H1 (cell line): ENCODE results near the gene KLHL2. TPM values are rescaled to one million over a fixed set of nuclear protein-coding genes. Genes with fewer than 3 reads are reported as not detected.

ENCODE experiments used
- CTCF ChIA-PET: fragments of 300-600 bp; sonication (Branson Sonifier 250); formaldehyde crosslinking; loops from one replicate; lab custom pipeline; 2021; ENCODE audit not compliant: partially characterized antibody; lab: Charles Lee
- POLR2A ChIA-PET: fragments of 300-600 bp; sonication (Branson Sonifier 250); formaldehyde crosslinking; loops from one replicate; lab custom pipeline; 2021; ENCODE audit warnings: inconsistent platforms; ENCODE audit not compliant: partially characterized antibody; lab: Charles Lee
- DNase-seq, 2 experiments: peaks; one replicate each; pipeline versions ENCODE4 v3.0.0 to v3.0.0-alpha.2; 2010 to 2022; ENCODE audit warnings: low spot score in 2 of 2, low read depth in 1 of 2, mixed read lengths in 1 of 2
- FAIRE-seq: peaks from 2 replicates; lab custom pipeline; 2011; peaks lifted over from hg19 to GRCh38; lab: Jason Lieb, UNC
- H2AFZ ChIP-seq: 2 replicates; pipeline ENCODE4 v1.8.1; 2012; ENCODE audit warnings: low read length, inconsistent platforms
- H2AK5ac ChIP-seq: 2 replicates; pipeline ENCODE4 v1.6.1; 2013; ENCODE audit warnings: low read depth, low read length
- H2BK120ac ChIP-seq: replicated peaks from 2 replicates; pipeline ENCODE3; 2013; ENCODE audit warnings: low read depth, low read length, inconsistent platforms
- H2BK12ac ChIP-seq: 2 replicates; pipeline ENCODE4 v1.6.1; 2013; ENCODE audit warnings: low read depth, low read length
- H2BK15ac ChIP-seq: 2 replicates; pipeline ENCODE4 v1.6.1; 2013; ENCODE audit warnings: low read length
- H2BK20ac ChIP-seq: 2 replicates; pipeline ENCODE4 v1.6.1; 2013; ENCODE audit warnings: low read length
- H2BK5ac ChIP-seq: 2 replicates; pipeline ENCODE4 v1.6.1; 2013; ENCODE audit warnings: low read depth, low read length
- H3K14ac ChIP-seq: 2 replicates; pipeline ENCODE4 v1.6.1; 2013; ENCODE audit warnings: inconsistent platforms; ENCODE audit not compliant: insufficient read length
- H3K18ac ChIP-seq: 2 replicates; pipeline ENCODE4 v1.6.1; 2013; ENCODE audit warnings: low read length; ENCODE audit errors: extremely low read depth
- H3K23ac ChIP-seq: 2 replicates; pipeline ENCODE4 v1.6.1; 2013; ENCODE audit warnings: inconsistent platforms; ENCODE audit not compliant: insufficient read length
- H3K23me2 ChIP-seq: 2 replicates; pipeline ENCODE4 v1.6.1; 2013; ENCODE audit warnings: low read depth, low read length
- H3K27ac ChIP-seq: 2 replicates; pipeline ENCODE4 v1.6.1; 2011; ENCODE audit warnings: low read depth, low read length, inconsistent platforms
- H3K27me3 ChIP-seq, 4 experiments: replicated peaks in 1 of 4; 1 replicate in 1 of 4; 2 replicates in 3 of 4; pipeline versions ENCODE4 v1.6.1 to v1.8.1; 2011 to 2013; ENCODE audit warnings: low read length in 3 of 4, mild to moderate bottlenecking in 3 of 4, inconsistent platforms in 2 of 4, mixed read lengths in 2 of 4, moderate library complexity in 1 of 4; ENCODE audit not compliant: control insufficient read depth in 3 of 4, insufficient read depth in 3 of 4; ENCODE audit errors: extremely low read depth in 1 of 4
- H3K36me3 ChIP-seq, 4 experiments: 2 replicates each; pipeline versions ENCODE4 v1.6.1 to v1.8.1; 2011 to 2013; ENCODE audit warnings: mild to moderate bottlenecking in 4 of 4, low read length in 3 of 4, moderate library complexity in 2 of 4, control low read depth in 1 of 4, inconsistent platforms in 1 of 4; ENCODE audit not compliant: insufficient read depth in 4 of 4, control insufficient read depth in 2 of 4
- H3K4ac ChIP-seq: replicated peaks from 2 replicates; pipeline ENCODE3; 2013; ENCODE audit warnings: low read length, low read depth, mixed read lengths, inconsistent platforms; ENCODE audit not compliant: insufficient read length
- H3K4me1 ChIP-seq, 4 experiments: replicated peaks in 1 of 4; 1 replicate in 1 of 4; 2 replicates in 3 of 4; pipeline versions ENCODE4 v1.6.1 to v1.8.1; 2011 to 2013; ENCODE audit warnings: low read length in 3 of 4, inconsistent platforms in 2 of 4, mixed read lengths in 1 of 4; ENCODE audit not compliant: insufficient read depth in 4 of 4, control insufficient read depth in 3 of 4
- H3K4me2 ChIP-seq, 2 experiments: 2 replicates each; pipeline versions ENCODE4 v1.6.1 to v1.8.1; 2011 to 2013; ENCODE audit warnings: low read depth in 2 of 2, low read length in 2 of 2, control low read depth in 1 of 2, inconsistent platforms in 1 of 2, mild to moderate bottlenecking in 1 of 2; ENCODE audit not compliant: insufficient read depth in 1 of 2
- H3K4me3 ChIP-seq, 4 experiments: fragments of 200-600, 300-600 bp in 1 of 4; sonication (generic), shearing (Covaris generic), sonication (Bioruptor Twin) in 1 of 4; 2 replicates each; pipeline versions ENCODE4 v1.5.1 to v1.8.1; 2011 to 2016; ENCODE audit warnings: low read length in 4 of 4, low read depth in 3 of 4, control low read depth in 2 of 4, inconsistent platforms in 2 of 4, mild to moderate bottlenecking in 2 of 4, mixed read lengths in 1 of 4, moderate library complexity in 1 of 4; ENCODE audit not compliant: insufficient read depth in 2 of 4; ENCODE audit errors: extremely low read depth in 1 of 4
- H3K56ac ChIP-seq: replicated peaks from 2 replicates; pipeline ENCODE3; 2013; ENCODE audit warnings: low read depth, mild to moderate bottlenecking, mixed read lengths, low read length, inconsistent platforms; ENCODE audit not compliant: insufficient read length
- H3K79me1 ChIP-seq: 2 replicates; pipeline ENCODE4 v1.6.1; 2013; ENCODE audit warnings: low read depth, low read length, control low read depth
- H3K79me2 ChIP-seq, 2 experiments: 2 replicates each; pipeline versions ENCODE4 v1.6.1 to v1.8.1; 2012 to 2013; ENCODE audit warnings: low read length in 2 of 2, mild to moderate bottlenecking in 2 of 2, inconsistent platforms in 1 of 2; ENCODE audit not compliant: insufficient read depth in 2 of 2, control insufficient read depth in 1 of 2
- H3K9ac ChIP-seq, 4 experiments: replicated peaks in 1 of 4; 1 replicate in 1 of 4; 2 replicates in 3 of 4; pipeline versions ENCODE4 v1.6.1 to v1.8.1; 2011 to 2013; ENCODE audit warnings: low read depth in 3 of 4, low read length in 3 of 4, control low read depth in 2 of 4, mild to moderate bottlenecking in 2 of 4, moderate library complexity in 2 of 4, inconsistent platforms in 1 of 4; ENCODE audit errors: extremely low read depth in 1 of 4
- H3K9me3 ChIP-seq, 2 experiments: 2 replicates each; pipeline versions ENCODE4 v1.6.1 to v1.8.1; 2012 to 2013; ENCODE audit warnings: mild to moderate bottlenecking in 2 of 2, moderate library complexity in 2 of 2, control low read depth in 1 of 2, inconsistent platforms in 1 of 2, low read depth in 1 of 2, low read length in 1 of 2, mixed read lengths in 1 of 2; ENCODE audit not compliant: insufficient read depth in 2 of 2
- H4K20me1 ChIP-seq, 2 experiments: replicated peaks in 1 of 2; 2 replicates each; pipeline versions ENCODE3 to v1.8.1; 2011 to 2013; ENCODE audit warnings: inconsistent platforms in 2 of 2, low read length in 2 of 2, mild to moderate bottlenecking in 1 of 2; ENCODE audit not compliant: insufficient read depth in 2 of 2, control insufficient read depth in 1 of 2
- H4K5ac ChIP-seq: 2 replicates; pipeline ENCODE4 v1.6.1; 2013; ENCODE audit warnings: low read length, low read depth, mixed read lengths, inconsistent platforms; ENCODE audit not compliant: insufficient read length
- H4K8ac ChIP-seq: 2 replicates; pipeline ENCODE4 v1.8.0; 2013; ENCODE audit warnings: mild to moderate bottlenecking, moderate library complexity, low read length, inconsistent platforms; ENCODE audit not compliant: insufficient read depth; ENCODE audit errors: extremely low read depth
- H4K91ac ChIP-seq: replicated peaks from 2 replicates; pipeline ENCODE3; 2013; ENCODE audit warnings: low read length, mixed read lengths, inconsistent platforms; ENCODE audit not compliant: insufficient read length
- ATF2 ChIP-seq: IDR thresholded peaks from 2 replicates; pipeline ENCODE4 v1.6.1; 2012; ENCODE audit warnings: low read length, inconsistent platforms
- CBX5 ChIP-seq: fragments of 300-800, 300-1000 bp; sonication (generic); IDR thresholded peaks from 2 replicates; pipeline ENCODE4 v1.7.1; 2016; ENCODE audit warnings: antibody characterized with exemption, low read length, low read depth
- CHD2 ChIP-seq: IDR thresholded peaks from 2 replicates; pipeline ENCODE4 v1.6.1; 2012; ENCODE audit warnings: low read length, improper control_type of control experiment
- EZH2 ChIP-seq: fragments of 200-600 bp; sonication (generic); IDR thresholded peaks from 2 replicates; pipeline ENCODE4 v1.7.1; 2012; ENCODE audit warnings: low read depth, mild to moderate bottlenecking, moderate library complexity, low read length, inconsistent platforms; ENCODE audit not compliant: severe bottlenecking
- HDAC6 ChIP-seq: IDR thresholded peaks from one replicate; pipeline ENCODE4 v1.7.1; 2012; ENCODE audit warnings: low read depth, mild to moderate bottlenecking, inconsistent platforms, low read length, moderate library complexity
- KDM5A ChIP-seq: fragments of 200-600 bp; IDR thresholded peaks from 2 replicates; pipeline ENCODE4 v1.7.1; 2012; ENCODE audit warnings: mild to moderate bottlenecking, low read length, inconsistent platforms, mixed read lengths
- MAFK ChIP-seq: IDR thresholded peaks from 2 replicates; pipeline ENCODE4 v1.6.1; 2012; ENCODE audit warnings: low read depth, mild to moderate bottlenecking, improper control_type of control experiment, low read length
- POU5F1 ChIP-seq: IDR thresholded peaks from 2 replicates; pipeline ENCODE4 v1.6.1; 2011; ENCODE audit warnings: low read depth, mild to moderate bottlenecking, low read length, moderate library complexity
- RFX5 ChIP-seq: IDR thresholded peaks from 2 replicates; pipeline ENCODE4 v1.6.1; 2011; ENCODE audit warnings: low read depth, low read length, improper control_type of control experiment, borderline replicate concordance
- TEAD4 ChIP-seq: IDR thresholded peaks from 2 replicates; pipeline ENCODE4 v1.6.1; 2012; ENCODE audit warnings: low read depth, low read length, inconsistent platforms, mixed read lengths
- ZNF274 ChIP-seq: IDR thresholded peaks from 2 replicates; pipeline ENCODE4 v1.7.0; 2012; ENCODE audit warnings: low read length, borderline replicate concordance; ENCODE audit errors: extremely low read depth
- WGBS, 2 experiments: shearing (Covaris generic) in 1 of 2; methylation state at CpG; one replicate each; pipeline versions ENCODE4 v1.1.6 to v1.1.7; 2013 to 2015; ENCODE audit warnings: low lambda C conversion rate in 2 of 2, mixed read lengths in 2 of 2, inconsistent platforms in 1 of 2, low coverage in 1 of 2, missing lambda C conversion rate in 1 of 2; ENCODE audit not compliant: insufficient replicate concordance in 2 of 2, insufficient coverage in 1 of 2, insufficient read length in 1 of 2; ENCODE audit errors: extremely low coverage in 1 of 2, missing lambda C conversion rate in 1 of 2; 5-methylcytosine and 5-hydroxymethylcytosine counted together
- polyA plus RNA-seq, 7 experiments: library from polyadenylated mRNA; depleted of rRNA in 3 of 7; stranded (reverse) in 5 of 7; unstranded in 2 of 7; fragments of >200 nt in 5 of 7; fragments of 200-250 nt in 2 of 7; gene quantifications; 1 replicate in 5 of 7; 2 replicates in 1 of 7; 4 replicates in 1 of 7; pipeline versions ENCODE4 v1.2.1 to v1.2.3, GENCODE V29; 2011 to 2013; ENCODE audit warnings: missing spikeins in 2 of 7, mixed read lengths in 2 of 7
- total RNA-seq: library from RNA; stranded (reverse); fragmentation: NEBNext Ultra II Directional; extraction: Animal tissue kit (Norgen Biotek cat#: 25700); gene quantifications from 2 replicates; pipeline ENCODE4 v1.2.1, GENCODE V29; 2021
- TF ChIP-seq, protein P1 (sequence below): IDR thresholded peaks from 2 replicates; pipeline ENCODE4 v1.6.1; 2012; ENCODE audit warnings: inconsistent platforms

KLHL2 gene
- total and polyA plus RNA-seq, 2 of the 8 experiments (the other 6 are each of a cell fraction or from before 2014, with no cell fraction given), result 5.2 to 12.0 TPM

GRCh38 chr4:165185448-165185847, 21.9 kb upstream of the KLHL2 start:
- no peak overlapping the region for H3K27ac ChIP-seq
- H3K4me2 ChIP-seq, result no peak overlapping the region
- H4K8ac ChIP-seq, result no peak overlapping the region
- H4K20me1 ChIP-seq, result no peaks in the 10 kb centered on the region
- H2AK5ac ChIP-seq, result no peak overlapping the region
- POLR2A ChIA-PET, result no interaction called here
- no peak overlapping the region for H3K56ac ChIP-seq
- H3K79me1 ChIP-seq, result no peaks in the 10 kb centered on the region
- H3K79me2 ChIP-seq, result no peaks in the 10 kb centered on the region
- no peak overlapping the region for H2BK12ac ChIP-seq
- no peak overlapping the region for H3K23ac ChIP-seq
- H3K23me2 ChIP-seq, result no peaks in the 10 kb centered on the region
- H2BK20ac ChIP-seq, result no peak overlapping the region
- H4K5ac ChIP-seq, result no peak overlapping the region
- H3K18ac ChIP-seq, result no peak overlapping the region
- H2BK5ac ChIP-seq, result no peak overlapping the region
- FAIRE-seq (no peak), DNase-seq (no peak)
- H3K4me3 ChIP-seq, result no peak overlapping the region
- H3K9me3 ChIP-seq, result no peaks in the 10 kb centered on the region
- H2AFZ ChIP-seq, result peak overlapping the region; percentile 62; the same call in 1 of the 2 replicates
- no peaks in the 10 kb centered on the region for H3K4me1 ChIP-seq
- CTCF ChIA-PET, result interaction anchor here (0.6 to 0.9 kb wide), 3 partner anchors 19 to 280 kb away, joined by 3 to 4 read pairs (median 3); no protein-coding TSS in a partner anchor
- no peak overlapping the region for H3K9ac ChIP-seq
- no peak overlapping the region for H2BK120ac ChIP-seq
- H3K14ac ChIP-seq, result no peak overlapping the region
- H2BK15ac ChIP-seq, result no peak overlapping the region
- H3K36me3 ChIP-seq, result no peaks in the 10 kb centered on the region
- WGBS, 2 experiments, result 81% methylated on average over 5 of the region's 5 CpGs; no CpG with 5 or more reads in 1 of the 2 experiments
- H3K4ac ChIP-seq, result no peak overlapping the region
- no peaks in the 10 kb centered on the region for H3K27me3 ChIP-seq
- H4K91ac ChIP-seq, result no peak overlapping the region
- TF ChIP-seq ATF2, result no peak
- TF ChIP-seq, protein P1, sequence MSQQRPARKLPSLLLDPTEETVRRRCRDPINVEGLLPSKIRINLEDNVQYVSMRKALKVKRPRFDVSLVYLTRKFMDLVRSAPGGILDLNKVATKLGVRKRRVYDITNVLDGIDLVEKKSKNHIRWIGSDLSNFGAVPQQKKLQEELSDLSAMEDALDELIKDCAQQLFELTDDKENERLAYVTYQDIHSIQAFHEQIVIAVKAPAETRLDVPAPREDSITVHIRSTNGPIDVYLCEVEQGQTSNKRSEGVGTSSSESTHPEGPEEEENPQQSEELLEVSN, result no peak
- no peak for TF ChIP-seq CBX5
- no peak for TF ChIP-seq MAFK
- no peak for TF ChIP-seq CHD2
- TF ChIP-seq RFX5, result no peak
- TF ChIP-seq TEAD4, result no peak
- TF ChIP-seq HDAC6, result no peak
- TF ChIP-seq KDM5A, result no peak
- TF ChIP-seq ZNF274, result no peak
- TF ChIP-seq POU5F1, result no peak
- TF ChIP-seq EZH2, result no peak
